GM19397 (cell line): ENCODE data around the gene DISP3.

Source experiments
- ATAC-seq: cut with Tn5 transposase; IDR thresholded peaks from one replicate; pipeline ENCODE4 v1.9.1; 2021; ENCODE audit warnings: mild to moderate bottlenecking, moderate library complexity; ENCODE audit not compliant: unreplicated experiment

DISP3 gene

GRCh38 chr1:11478571-11479374, at the start of gene DISP3:
Gene DISP3, plus strand, starts transcription at chr1:11479155. Its CDS starts 21,838 bp downstream, at chr1:11500993.
- peak; percentile 75 for ATAC-seq

GRCh38 chr1:11429226-11429625, 49.7 kb upstream of the DISP3 start:
- ATAC-seq: no peak

- no peak for ATAC-seq
Measured at GRCh38 chr1:11429935-11430334, 49.0 kb upstream of the DISP3 start.

- no peak for ATAC-seq
Measured at GRCh38 chr1:11431941-11432507, 46.9 kb upstream of the DISP3 start.

- no peak for ATAC-seq
Measured at GRCh38 chr1:11432526-11432925, 46.4 kb upstream of the DISP3 start.

GRCh38 chr1:11434501-11434900, 44.5 kb upstream of the DISP3 start:
- ATAC-seq: no peak

GRCh38 chr1:11434926-11435325, 44.0 kb upstream of the DISP3 start:
- no peak for ATAC-seq

GRCh38 chr1:11438996-11439395, 40.0 kb upstream of the DISP3 start:
- no peak for ATAC-seq

GRCh38 chr1:11441211-11441952, 37.6 kb upstream of the DISP3 start:
- ATAC-seq: no peak

- ATAC-seq: no peak
Measured at GRCh38 chr1:11443043-11443442, 35.9 kb upstream of the DISP3 start.

- no peak for ATAC-seq
Measured at GRCh38 chr1:11443961-11444658, 34.8 kb upstream of the DISP3 start.

GRCh38 chr1:11444907-11445306, 34.0 kb upstream of the DISP3 start:
- ATAC-seq: no peak

GRCh38 chr1:11447903-11448302, 31.1 kb upstream of the DISP3 start:
- no peak for ATAC-seq

GRCh38 chr1:11448373-11449099, 30.4 kb upstream of the DISP3 start:
- no peak for ATAC-seq

- no peak for ATAC-seq
Measured at GRCh38 chr1:11449100-11449403, 29.9 kb upstream of the DISP3 start.

- ATAC-seq: no peak
Measured at GRCh38 chr1:11450310-11450709, 28.6 kb upstream of the DISP3 start.

- no peak for ATAC-seq
Measured at GRCh38 chr1:11453742-11454491, 25.0 kb upstream of the DISP3 start.

GRCh38 chr1:11455967-11456570, 22.9 kb upstream of the DISP3 start:
- no peak for ATAC-seq

GRCh38 chr1:11456965-11457364, 22.0 kb upstream of the DISP3 start:
- no peak for ATAC-seq

- no peak for ATAC-seq
Measured at GRCh38 chr1:11458811-11459275, 20.1 kb upstream of the DISP3 start.
